ENCODE results near the gene MCTP1.

GRCh38 chr5:94793816-94794198 lies 491.1 kb downstream of the MCTP1 start:
- TF ChIP-seq POLR2AphosphoS5 (IDR thresholded peaks at IDR 0.05; ENCODE audit: low read depth, low read length) (no peak), TAF1 (IDR thresholded peaks at IDR 0.05; ENCODE audit: borderline replicate concordance, low read depth, low read length) (no peak)
